SK-N-SH (cell line): Measurements from ENCODE around the gene BNC2.

Experiments used
- MXI1 ChIP-seq: IDR thresholded peaks from 2 replicates; pipeline ENCODE4 v1.6.1; 2012; ENCODE audit warnings: mild to moderate bottlenecking, low read depth, low read length, improper control_type of control experiment
- TF ChIP-seq, protein P1 (sequence below): IDR thresholded peaks from 2 replicates; pipeline ENCODE4 v1.4.0; 2012; ENCODE audit warnings: low read depth, borderline replicate concordance
- TF ChIP-seq, protein P2 (sequence below): fragments of 200-600 bp; sonication (generic); IDR thresholded peaks from 2 replicates; pipeline ENCODE4 v1.6.1; 2017; ENCODE audit warnings: antibody characterized with exemption, mild to moderate bottlenecking, moderate library complexity
- TF ChIP-seq, protein P3 (sequence below): IDR thresholded peaks from 2 replicates; pipeline ENCODE4 v1.4.0; 2012; ENCODE audit warnings: low read depth

DNA sequence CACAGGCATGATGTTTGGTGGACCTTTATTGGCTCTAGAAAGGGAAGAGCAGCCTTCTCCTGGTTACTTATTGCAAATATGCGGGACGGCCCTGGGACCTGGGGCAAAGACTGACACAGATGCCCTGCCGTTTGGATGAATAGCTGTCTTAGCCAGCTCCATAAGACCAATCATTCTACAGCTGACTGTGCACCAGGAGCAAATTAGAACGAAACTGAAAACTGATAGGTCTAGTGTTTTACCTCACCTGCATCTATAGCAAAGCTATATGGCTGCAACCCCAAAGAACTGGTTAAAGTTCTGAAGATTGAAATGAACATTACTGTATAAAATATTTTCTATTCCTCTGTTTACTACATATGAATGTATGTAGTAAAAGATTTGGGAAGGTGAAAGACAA is 34.2 kb upstream of the BNC2 start:
- TF ChIP-seq, protein P1, sequence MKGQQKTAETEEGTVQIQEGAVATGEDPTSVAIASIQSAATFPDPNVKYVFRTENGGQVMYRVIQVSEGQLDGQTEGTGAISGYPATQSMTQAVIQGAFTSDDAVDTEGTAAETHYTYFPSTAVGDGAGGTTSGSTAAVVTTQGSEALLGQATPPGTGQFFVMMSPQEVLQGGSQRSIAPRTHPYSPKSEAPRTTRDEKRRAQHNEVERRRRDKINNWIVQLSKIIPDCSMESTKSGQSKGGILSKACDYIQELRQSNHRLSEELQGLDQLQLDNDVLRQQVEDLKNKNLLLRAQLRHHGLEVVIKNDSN: no peak
- no peak for TF ChIP-seq MXI1
- TF ChIP-seq, protein P2, sequence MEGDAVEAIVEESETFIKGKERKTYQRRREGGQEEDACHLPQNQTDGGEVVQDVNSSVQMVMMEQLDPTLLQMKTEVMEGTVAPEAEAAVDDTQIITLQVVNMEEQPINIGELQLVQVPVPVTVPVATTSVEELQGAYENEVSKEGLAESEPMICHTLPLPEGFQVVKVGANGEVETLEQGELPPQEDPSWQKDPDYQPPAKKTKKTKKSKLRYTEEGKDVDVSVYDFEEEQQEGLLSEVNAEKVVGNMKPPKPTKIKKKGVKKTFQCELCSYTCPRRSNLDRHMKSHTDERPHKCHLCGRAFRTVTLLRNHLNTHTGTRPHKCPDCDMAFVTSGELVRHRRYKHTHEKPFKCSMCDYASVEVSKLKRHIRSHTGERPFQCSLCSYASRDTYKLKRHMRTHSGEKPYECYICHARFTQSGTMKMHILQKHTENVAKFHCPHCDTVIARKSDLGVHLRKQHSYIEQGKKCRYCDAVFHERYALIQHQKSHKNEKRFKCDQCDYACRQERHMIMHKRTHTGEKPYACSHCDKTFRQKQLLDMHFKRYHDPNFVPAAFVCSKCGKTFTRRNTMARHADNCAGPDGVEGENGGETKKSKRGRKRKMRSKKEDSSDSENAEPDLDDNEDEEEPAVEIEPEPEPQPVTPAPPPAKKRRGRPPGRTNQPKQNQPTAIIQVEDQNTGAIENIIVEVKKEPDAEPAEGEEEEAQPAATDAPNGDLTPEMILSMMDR: no peak
- TF ChIP-seq, protein P3, sequence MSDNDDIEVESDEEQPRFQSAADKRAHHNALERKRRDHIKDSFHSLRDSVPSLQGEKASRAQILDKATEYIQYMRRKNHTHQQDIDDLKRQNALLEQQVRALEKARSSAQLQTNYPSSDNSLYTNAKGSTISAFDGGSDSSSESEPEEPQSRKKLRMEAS: no peak
